ENCODE measurements around the gene COX17. TPM values are rescaled to one million over a fixed set of nuclear protein-coding genes. Genes with fewer than 3 reads are reported as not detected.

Gene COX17
- total and polyA plus RNA-seq, 2 experiments from 2014 or later: 28.3 to 87.2 TPM

DNA sequence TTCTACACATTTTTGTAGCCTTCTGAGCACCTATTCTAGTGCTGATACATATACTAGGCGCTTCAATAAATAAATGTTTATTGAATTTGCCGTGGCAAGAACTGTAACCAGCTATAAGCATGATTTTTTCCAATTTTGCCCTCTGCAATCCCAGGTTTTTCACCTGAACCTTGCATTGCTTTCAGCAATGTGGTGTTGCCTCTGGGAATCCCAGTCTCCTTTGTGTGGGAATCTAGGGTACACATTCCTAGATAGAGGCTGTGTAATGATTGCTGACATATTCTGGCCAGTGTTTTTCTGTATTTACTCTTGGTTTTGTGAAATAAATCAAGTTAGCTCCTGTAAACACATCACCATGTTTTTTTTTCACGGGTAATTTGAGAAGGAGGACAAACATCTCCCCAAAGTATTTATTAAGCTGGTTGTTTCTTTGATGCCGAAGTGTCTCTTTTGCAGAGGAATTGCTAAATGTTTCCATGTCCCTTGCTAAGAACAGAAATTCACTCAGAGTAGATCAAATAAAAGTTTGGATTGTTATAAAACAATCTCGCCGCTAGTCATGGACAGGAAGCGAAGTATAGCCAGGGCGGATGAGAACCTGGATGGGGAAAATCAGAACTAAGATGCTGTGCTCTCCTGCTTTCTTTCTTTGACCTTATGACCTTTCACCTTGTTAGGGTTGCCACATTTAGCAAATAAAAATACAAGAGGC, 26.8 kb upstream of the COX17 start:
- DNase-seq (ENCODE audit: low spot score): no peak
- WGBS (ENCODE audit: low lambda C conversion rate, missing lambda C conversion rate): 67% methylated on average over 8 of the region's 8 CpGs
- Histone ChIP-seq H4K20me1 (ENCODE audit: insufficient read depth, poor library complexity, severe bottlenecking) (no peaks in the 10 kb centered on the region), H3K27ac (no peak overlapping the region), H3K9me2 (replicated peaks; ENCODE audit: insufficient read depth) (no peaks in the 10 kb centered on the region), H2AFZ (peak overlapping the region; percentile 33), H3K27me3 (no peaks in the 10 kb centered on the region), H3K9me3 (ENCODE audit: low read depth) (no peaks in the 10 kb centered on the region), H3K36me3 (replicated peaks; ENCODE audit: insufficient read depth, low read depth) (no peaks in the 10 kb centered on the region), H3K4me2 (peak overlapping the region; percentile 89), H3K4me1 (ENCODE audit: insufficient read depth) (no peaks in the 10 kb centered on the region), H3K4me3 (no peak overlapping the region), H3K79me2 (no peaks in the 10 kb centered on the region)
- TF ChIP-seq EZH2phosphoT487 (IDR thresholded peaks at IDR 0.05; ENCODE audit: low read depth, severe bottlenecking, unreplicated experiment): no peak
- no peak for TF ChIP-seq EZH2 (IDR thresholded peaks at IDR 0.05; ENCODE audit: borderline replicate concordance)
- TF ChIP-seq, protein P1, sequence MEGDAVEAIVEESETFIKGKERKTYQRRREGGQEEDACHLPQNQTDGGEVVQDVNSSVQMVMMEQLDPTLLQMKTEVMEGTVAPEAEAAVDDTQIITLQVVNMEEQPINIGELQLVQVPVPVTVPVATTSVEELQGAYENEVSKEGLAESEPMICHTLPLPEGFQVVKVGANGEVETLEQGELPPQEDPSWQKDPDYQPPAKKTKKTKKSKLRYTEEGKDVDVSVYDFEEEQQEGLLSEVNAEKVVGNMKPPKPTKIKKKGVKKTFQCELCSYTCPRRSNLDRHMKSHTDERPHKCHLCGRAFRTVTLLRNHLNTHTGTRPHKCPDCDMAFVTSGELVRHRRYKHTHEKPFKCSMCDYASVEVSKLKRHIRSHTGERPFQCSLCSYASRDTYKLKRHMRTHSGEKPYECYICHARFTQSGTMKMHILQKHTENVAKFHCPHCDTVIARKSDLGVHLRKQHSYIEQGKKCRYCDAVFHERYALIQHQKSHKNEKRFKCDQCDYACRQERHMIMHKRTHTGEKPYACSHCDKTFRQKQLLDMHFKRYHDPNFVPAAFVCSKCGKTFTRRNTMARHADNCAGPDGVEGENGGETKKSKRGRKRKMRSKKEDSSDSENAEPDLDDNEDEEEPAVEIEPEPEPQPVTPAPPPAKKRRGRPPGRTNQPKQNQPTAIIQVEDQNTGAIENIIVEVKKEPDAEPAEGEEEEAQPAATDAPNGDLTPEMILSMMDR (IDR thresholded peaks at IDR 0.05; ENCODE audit: poor library complexity): no peak

DNA sequence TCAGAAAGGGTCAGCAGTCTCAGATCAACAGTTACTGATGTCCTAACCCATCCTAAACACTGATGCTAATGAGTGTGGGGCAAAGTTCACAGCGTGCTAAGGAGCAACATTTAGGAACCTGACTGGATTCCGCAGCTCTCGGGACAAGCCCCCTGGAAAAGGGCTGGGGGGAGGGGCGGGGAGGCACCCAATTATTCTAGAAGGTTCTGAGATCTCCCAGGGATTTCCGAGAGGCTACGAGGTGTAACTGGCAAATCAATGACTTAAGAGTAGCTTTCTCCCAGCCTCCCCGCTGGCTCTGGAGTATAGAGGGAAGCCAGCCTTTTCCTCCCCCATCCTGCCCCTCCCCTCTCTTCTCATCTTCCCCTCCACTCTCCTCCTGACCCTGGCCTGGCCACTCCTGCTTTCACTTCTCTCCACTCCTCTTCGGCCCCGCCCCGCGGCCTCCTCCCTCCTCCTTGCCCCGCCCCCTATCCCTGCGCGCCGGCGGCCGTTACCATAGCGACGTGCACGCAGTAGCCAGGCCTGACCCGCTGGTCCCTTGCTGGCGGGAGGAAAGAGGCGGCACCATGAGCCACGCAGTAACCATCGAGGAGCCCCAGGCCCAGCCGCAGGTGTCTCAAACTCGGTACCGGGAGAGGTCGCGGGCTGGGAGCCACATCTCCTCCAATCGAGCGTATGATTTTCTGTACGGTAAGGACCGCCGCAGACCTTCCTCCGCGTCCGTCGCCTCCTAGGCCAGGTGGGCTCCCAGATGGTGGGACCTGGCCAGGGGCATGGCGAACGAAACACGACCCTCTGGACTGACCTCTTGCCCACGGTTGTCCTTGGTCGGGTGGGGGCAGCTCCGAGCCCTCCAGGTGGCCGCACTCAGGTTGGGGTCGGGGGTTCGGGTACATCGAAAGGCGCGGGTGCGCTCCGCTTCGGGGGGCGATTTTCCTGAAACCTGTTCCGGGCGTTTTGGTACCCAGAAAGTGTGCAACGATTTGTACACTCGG, 25.6 kb upstream of the COX17 start, which contains the start of gene CFAP91:
CFAP91 (plus strand) TSS at position 493 of the 998 bp plus-strand sequence; CDS start at position 570, 77 bp downstream.
- no peak within 1 kb of the TSS for H3K27ac ChIP-seq
- DNase-seq (ENCODE audit: low spot score): peak; percentile 97
- no peaks in the 10 kb centered on the region for H3K9me3 ChIP-seq (ENCODE audit: low read depth)
- H3K79me2 ChIP-seq: no peaks in the 10 kb centered on the region
- peak within 1 kb of the TSS; percentile 89 for H3K4me2 ChIP-seq
- H3K9me2 ChIP-seq (replicated peaks; ENCODE audit: insufficient read depth): no peaks in the 10 kb centered on the region
- no peak for TF ChIP-seq EZH2 (IDR thresholded peaks at IDR 0.05; ENCODE audit: borderline replicate concordance)
- TF ChIP-seq, protein P1 (IDR thresholded peaks at IDR 0.05; ENCODE audit: poor library complexity): no peak
- no peak for TF ChIP-seq EZH2phosphoT487 (IDR thresholded peaks at IDR 0.05; ENCODE audit: low read depth, severe bottlenecking, unreplicated experiment)
- WGBS (ENCODE audit: low lambda C conversion rate, missing lambda C conversion rate): 12% methylated on average over 54 of the region's 59 CpGs
- no peaks in the 10 kb centered on the region for H3K4me1 ChIP-seq (ENCODE audit: insufficient read depth)
- peak within 1 kb of the TSS; percentile 33 for H2AFZ ChIP-seq
- no peaks in the 10 kb centered on the region for H4K20me1 ChIP-seq (ENCODE audit: insufficient read depth, poor library complexity, severe bottlenecking)
- peak within 1 kb of the TSS; percentile 20 for H3K4me3 ChIP-seq
- H3K36me3 ChIP-seq (replicated peaks; ENCODE audit: insufficient read depth, low read depth): no peaks in the 10 kb centered on the region
- no peaks in the 10 kb centered on the region for H3K27me3 ChIP-seq

DNA sequence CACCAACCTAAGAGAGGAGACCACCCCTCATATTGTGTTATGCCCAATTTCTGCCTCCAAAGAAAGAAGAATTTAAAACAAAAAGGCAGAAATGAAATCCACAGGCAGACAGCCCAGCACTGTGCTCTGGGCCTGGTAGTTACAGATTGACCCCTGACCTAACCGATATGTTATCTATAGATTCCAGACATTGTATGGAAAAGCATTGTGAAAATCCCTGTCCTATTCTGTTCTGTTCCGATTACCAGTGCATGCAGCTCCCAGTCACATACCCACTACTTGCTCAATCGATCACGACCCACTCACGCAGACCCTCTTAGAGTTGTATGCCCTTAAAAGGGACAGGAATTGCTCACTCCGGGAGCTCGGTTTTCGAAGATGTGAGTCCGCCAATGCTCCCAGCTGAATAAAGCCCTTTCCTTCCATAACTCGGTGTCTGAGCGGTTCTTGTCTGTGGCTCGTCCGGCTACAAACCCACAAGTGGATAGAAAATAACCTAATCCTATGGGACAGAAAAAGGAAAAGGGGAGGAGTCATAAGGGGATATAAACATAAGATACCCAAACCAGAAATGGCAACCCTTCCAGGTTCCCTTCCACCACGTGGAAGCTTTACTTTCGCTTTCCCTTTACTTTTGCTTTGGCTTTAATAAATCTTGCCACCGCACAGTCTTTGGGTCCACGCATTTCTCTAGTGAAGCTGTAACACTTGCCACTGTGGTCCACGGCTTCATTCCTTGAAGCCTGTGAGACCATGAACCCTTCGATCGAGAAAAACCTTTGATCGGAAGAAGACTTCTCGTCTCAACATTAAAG, 23.9 kb upstream of the COX17 start:
- no peaks in the 10 kb centered on the region for H3K4me1 ChIP-seq (ENCODE audit: insufficient read depth)
- H3K79me2 ChIP-seq: no peaks in the 10 kb centered on the region
- H3K4me3 ChIP-seq: no peak overlapping the region
- WGBS (ENCODE audit: low lambda C conversion rate, missing lambda C conversion rate): 93% methylated on average over 22 of the region's 22 CpGs
- TF ChIP-seq, protein P1 (IDR thresholded peaks at IDR 0.05; ENCODE audit: poor library complexity): no peak
- TF ChIP-seq EZH2phosphoT487 (IDR thresholded peaks at IDR 0.05; ENCODE audit: low read depth, severe bottlenecking, unreplicated experiment) (no peak), EZH2 (IDR thresholded peaks at IDR 0.05; ENCODE audit: borderline replicate concordance) (no peak)
- no peak overlapping the region for H3K27ac ChIP-seq
- H3K27me3 ChIP-seq: no peaks in the 10 kb centered on the region
- H3K4me2 ChIP-seq: no peak overlapping the region
- H4K20me1 ChIP-seq (ENCODE audit: insufficient read depth, poor library complexity, severe bottlenecking): no peaks in the 10 kb centered on the region
- H3K9me2 ChIP-seq (replicated peaks; ENCODE audit: insufficient read depth): no peaks in the 10 kb centered on the region
- H3K9me3 ChIP-seq (ENCODE audit: low read depth): no peaks in the 10 kb centered on the region
- no peak overlapping the region for H2AFZ ChIP-seq
- no peak for DNase-seq (ENCODE audit: low spot score)
- no peaks in the 10 kb centered on the region for H3K36me3 ChIP-seq (replicated peaks; ENCODE audit: insufficient read depth, low read depth)
